Stimulated activated CD4-positive, alpha-beta T cell treated with anti-CD3 and anti-CD28 coated beads, Interleukin-1b, Interleukin-23, amount 100 ng/mL, for 48 hours (primary cell): Measurements from ENCODE around the gene WDR19.

Experiments used
- DNase-seq: peaks from one replicate; pipeline ENCODE4 v3.0.0-alpha.2; 2020

The WDR19 gene

DNA sequence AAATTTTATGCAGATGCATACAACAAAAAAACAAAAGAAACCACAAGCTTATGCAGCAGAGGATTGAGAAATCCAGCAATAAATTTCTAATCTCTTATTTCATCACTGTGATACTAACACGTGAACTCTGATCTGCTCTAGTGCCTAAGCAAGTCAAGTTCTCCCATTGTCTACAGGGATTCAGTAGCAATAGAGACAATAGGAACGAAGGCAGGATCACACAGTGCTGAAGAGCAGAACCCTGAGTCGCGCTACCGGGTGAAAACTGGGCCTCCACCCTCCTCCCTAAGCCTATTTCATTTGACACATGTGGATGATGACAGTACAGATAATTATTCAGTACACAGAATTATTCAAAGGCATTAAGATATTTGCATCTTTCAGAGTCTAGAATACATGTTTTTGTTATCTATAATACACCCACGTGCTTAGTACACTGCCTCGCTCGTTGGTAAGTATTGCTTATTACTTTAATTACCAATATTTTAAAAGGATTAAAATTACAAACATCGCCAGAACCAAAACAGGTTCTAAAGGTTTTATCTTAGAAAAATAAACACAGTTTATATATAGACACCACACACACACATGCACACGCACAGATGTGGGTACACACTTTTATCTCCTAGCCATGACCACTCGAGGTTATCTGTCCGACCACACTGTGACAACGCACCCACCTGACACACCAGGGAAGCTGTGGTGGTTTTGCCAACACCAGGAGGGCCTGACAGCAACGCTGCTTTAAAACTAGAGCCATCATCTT is 123.8 kb downstream of the WDR19 start:
- no peak for DNase-seq

DNA sequence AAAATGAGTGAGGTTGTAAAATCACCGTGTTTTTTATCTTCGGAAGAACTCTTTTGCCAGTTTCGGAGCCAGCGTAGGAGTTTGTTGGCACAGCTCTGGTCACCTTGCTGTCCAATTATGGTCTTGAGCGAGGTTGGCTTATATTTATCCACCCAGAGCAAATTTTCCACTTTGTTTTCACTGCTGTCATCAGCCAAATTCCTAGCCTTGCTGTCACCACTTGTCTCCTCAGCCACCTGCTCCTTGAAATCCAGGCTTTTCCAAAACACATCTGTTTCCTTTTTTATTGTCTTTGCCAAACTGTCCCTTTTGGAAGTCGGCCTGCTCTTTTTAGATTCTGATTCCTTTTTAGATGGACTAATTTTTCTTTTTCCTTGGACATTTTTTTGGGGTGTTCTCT is 126.3 kb downstream of the WDR19 start:
- DNase-seq: no peak

DNA sequence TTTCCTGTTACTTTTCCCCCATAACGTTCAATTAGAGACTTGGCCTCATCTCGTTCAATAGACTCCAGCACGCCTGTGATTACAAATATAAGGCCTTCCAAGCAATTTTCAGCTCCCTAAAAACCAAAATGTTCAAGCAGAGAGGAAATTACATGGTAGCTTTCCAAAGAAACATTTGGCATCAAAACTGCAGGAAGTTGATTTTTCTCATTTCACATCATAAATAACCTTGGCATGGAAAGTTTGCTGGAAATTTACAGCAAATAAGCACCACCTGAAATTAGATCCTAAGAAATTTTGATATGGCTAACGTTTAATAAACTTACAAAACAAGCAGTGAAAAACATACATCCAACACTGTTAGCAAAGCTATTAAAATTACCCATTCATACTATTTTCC is 130.5 kb downstream of the WDR19 start:
- no peak for DNase-seq

DNA sequence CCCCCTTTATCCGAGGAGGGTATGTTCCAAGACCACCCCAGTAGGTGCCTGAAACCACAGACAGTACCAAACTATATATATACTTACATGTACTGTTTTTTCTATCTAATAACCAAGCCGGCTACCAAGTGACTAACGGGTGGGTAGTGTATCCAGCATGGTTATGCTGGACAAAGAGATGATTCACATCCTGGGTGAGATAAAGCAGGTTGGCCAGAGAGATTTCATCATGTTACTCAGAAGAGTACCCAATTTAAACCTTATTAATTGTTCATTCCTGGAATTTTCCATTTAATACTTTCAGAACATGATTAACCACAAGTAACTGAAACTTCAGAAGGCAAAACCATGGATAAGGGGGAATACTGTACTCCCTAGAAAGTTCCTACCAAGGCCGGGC is 137.3 kb downstream of the WDR19 start:
- no peak for DNase-seq

DNA sequence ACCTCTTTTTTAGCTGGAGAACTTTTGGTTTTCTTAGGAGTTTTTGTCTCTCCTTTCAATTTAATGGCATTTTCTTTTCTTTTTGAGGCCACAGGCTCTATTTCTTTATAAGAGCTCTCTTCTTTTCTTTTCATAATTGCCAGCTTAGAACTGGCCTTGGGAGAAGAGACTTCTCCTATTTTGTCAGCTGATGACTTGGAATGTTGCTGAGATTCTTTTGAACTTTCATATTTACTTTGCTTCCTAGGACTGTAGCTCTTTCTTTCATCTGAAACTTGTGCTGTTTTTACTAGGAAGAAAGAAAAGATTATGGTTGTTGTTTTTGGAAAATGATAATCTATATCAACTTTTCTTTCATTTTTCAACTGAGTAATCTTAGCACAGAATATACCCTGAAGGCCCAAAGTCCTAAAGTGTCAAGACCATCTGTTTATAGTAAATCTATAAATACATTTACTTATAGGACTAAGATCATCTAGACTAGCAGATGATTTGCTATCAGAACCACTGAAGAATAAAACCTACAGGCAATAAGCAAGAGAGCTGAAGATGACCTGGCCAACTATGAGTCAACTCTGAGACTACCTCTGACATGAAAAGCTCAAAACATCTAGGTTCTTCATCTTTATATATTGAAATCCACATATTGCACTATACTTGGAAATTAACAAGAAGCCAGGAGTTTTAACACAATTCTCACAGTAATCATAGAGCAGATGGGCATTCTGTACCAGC is 138.2 kb downstream of the WDR19 start:
- no peak for DNase-seq

- no peak for DNase-seq
Measured at GRCh38 chr4:39323821-39324220, 141.5 kb downstream of the WDR19 start.

DNA sequence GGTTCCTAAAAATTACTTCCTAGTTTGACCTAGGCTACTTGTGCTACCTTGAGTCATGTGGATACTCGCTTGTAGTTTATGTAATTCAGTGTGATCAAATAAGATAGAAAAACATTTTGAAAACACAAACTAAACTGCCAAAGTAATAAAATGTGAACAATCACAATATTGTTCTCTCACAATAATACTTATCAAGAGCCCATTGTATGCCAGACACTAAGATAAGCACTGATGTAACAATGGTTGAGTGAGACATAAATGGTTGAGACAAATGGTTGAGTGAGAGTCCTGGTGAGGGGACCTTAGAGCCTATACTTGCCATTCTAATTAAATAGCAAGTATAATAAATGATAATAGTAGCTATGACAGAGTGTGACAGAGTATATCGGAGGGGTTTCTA is 142.1 kb downstream of the WDR19 start:
- DNase-seq: no peak

DNA sequence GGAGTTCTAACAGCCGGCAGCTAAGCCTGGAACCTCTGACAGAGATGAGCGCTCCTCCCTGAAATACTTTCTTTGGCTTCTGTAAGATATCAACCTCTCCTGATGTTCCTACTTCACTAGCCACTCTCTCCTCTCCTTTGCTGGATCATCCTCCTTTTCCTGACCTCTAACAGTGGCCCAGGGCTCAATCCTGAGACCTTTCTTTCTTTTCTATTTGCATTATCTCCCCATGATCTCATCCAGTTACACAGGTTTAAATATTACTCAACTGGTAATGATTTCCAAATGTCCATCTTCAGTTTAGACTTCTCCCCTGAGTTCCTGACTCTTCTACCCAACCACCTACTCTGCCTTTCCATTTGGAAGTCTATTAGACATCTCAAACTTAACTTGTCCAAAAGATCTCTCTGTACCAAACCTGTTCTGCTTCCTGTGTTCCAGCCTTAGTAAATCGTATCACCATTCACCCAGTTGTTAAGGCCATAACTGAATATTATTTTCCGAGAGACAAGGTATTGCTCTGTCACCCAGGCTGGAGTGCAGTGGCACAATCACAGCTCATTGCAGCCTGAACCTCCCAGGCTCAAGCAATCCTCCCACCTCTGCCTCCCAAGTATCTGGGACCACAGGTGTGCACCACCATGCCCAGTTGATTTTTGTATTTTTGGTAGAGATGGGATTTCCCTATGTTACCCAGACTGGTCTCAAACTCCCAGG is 142.7 kb downstream of the WDR19 start:
- no peak for DNase-seq

DNA sequence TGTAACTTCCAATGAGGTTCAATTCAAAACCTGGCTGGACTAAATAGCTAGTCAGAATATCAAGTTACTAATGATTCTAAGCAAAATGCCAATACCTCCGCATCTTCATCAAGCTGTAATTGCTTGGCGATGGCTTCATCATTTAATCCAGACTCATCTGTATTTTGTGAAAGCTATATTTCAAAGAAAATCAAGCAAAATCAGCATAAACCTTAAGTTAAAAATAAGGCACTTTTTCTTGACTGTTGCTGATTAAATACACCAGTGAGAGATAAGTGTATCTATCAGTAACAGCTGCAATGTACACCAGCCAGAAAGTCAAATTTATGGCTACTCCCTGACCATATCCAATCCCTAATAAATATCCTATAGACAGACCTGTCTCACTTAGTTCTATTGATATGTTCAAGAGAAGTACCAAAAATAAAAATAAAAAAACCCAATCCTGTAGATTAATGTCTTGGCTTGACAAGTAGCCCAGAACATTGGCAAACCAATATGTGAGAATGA is 144.2 kb downstream of the WDR19 start:
- DNase-seq: no peak

GRCh38 chr4:39330353-39330752 is 148.0 kb downstream of the WDR19 start:
- no peak for DNase-seq

DNA sequence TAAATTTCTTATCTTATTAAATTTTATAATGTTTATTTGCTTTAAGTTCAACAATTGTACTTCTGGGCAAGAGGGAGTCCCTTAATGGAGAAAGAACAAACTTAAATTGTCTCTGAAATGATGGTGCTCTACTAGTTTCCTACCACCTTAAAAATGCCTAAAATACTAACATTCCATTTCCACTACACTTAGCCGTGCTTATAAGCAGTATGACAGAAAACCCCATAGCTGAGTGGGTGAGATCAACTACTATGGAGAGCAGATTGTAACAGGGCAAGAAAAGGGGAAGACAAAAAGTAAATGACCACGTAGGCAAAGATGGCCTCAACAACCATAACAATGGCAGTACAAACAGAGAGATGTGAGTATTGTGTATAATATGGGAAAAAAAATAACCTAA is 148.9 kb downstream of the WDR19 start:
- DNase-seq: no peak
